ENCODE data around the gene AJAP1.

The AJAP1 gene

GRCh38 chr1:4797429-4797828 lies 143.0 kb downstream of the AJAP1 start:
- no peak overlapping the region for H3K4me3 ChIP-seq (ENCODE audit: low read depth, low read length)
- no peak for DNase-seq (ENCODE audit: low read depth)
- TF ChIP-seq CTCF (IDR thresholded peaks at IDR 0.05; ENCODE audit: insufficient read depth, low read depth, low read length, missing control alignments), result no peak

DNA sequence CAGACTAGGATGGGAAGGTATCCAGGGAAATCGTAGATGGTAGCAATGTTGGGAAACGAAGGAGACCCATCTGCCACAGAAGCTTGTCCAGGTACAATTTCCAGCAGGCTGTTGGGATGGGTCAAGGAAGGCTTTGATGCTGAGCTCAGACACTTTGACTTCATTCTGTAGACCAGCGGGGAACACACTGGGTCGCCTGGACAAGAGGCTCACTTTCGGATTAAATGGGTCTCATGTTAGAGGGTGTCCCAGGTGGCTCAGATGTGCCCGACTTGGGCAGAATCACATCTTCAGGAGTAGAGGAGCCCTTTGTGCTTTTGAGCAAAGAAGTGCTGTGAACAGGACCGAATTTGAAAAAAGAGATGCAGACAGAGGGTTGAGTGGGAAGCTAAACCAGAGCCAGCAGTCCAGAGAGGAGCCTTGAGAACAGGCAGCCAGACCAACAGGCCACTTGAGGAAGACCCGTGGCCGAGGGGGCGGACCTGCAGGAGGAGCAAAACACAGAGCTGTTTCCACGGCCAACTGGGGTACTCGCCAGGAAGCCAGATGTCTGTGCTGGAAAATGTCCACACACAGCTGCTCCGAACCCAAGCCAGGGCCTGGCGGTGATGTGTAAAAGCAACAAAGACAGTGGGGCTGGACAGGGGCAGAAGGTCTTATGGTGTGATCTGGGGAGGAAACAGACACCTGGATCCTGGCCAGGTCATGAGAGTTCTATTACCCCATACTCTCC lies 146.9 kb downstream of the AJAP1 start:
- DNase-seq (ENCODE audit: low read depth), result no peak
- TF ChIP-seq CTCF (IDR thresholded peaks at IDR 0.05; ENCODE audit: insufficient read depth, low read depth, low read length, missing control alignments), result no peak
- no peak overlapping the region for H3K4me3 ChIP-seq (ENCODE audit: low read depth, low read length)

DNA sequence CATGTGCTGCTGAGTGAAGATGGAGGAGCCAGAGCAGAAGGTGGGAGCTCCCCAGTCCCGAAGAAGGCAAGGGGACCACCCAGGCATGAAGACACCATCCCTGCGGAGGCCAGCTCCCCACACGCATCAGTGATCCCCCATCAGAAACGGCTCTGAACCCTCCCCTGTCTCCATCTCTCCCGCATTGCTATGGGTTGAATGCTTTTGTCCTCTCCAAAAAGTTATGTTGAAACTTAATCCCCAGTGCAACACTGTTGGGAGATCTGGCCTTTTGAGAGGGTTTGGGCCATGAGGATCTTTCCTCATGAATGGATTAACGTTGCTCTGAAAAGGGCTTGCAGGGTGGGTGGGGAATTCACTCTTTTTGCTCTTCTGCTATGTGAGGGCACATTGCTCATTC lies 147.6 kb downstream of the AJAP1 start:
- TF ChIP-seq CTCF (IDR thresholded peaks at IDR 0.05; ENCODE audit: insufficient read depth, low read depth, low read length, missing control alignments), result no peak
- no peak for DNase-seq (ENCODE audit: low read depth)
- H3K4me3 ChIP-seq (ENCODE audit: low read depth, low read length), result no peak overlapping the region

- no peak for DNase-seq (ENCODE audit: low read depth)
- TF ChIP-seq CTCF (IDR thresholded peaks at IDR 0.05; ENCODE audit: insufficient read depth, low read depth, low read length, missing control alignments), result no peak
Observed at GRCh38 chr1:4803335-4803734, 148.9 kb downstream of the AJAP1 start.

DNA sequence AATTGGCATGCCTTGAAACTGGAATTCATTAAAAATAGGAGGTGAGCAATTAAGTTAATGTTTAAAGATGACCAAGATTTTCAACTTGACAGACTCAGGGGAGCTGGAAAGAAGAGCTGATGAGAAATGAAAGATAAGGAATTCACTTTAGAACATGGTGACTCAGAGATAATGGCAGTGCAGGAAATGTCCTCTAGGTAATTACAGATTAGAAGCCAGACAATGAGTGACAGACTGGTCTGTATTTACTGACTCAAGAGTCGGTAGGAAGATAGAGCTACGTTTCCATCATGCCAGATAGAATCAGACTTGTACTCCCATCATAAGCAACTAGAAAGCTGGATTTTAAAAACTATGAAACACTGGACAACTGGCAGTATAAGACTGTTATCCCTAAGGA lies 151.6 kb downstream of the AJAP1 start:
- TF ChIP-seq CTCF (IDR thresholded peaks at IDR 0.05; ENCODE audit: insufficient read depth, low read depth, low read length, missing control alignments), result no peak
- no peak for DNase-seq (ENCODE audit: low read depth)
- no peak overlapping the region for H3K4me3 ChIP-seq (ENCODE audit: low read depth, low read length)

More at GRCh38 chr1:4803335-4803734, 148.9 kb downstream of the AJAP1 start:
- no peak overlapping the region for H3K4me3 ChIP-seq (ENCODE audit: low read depth, low read length)

GRCh38 chr1:4820543-4820942 lies 166.1 kb downstream of the AJAP1 start:
- DNase-seq (ENCODE audit: low read depth), result no peak
- TF ChIP-seq CTCF (IDR thresholded peaks at IDR 0.05; ENCODE audit: insufficient read depth, low read depth, low read length, missing control alignments), result no peak
- H3K4me3 ChIP-seq (ENCODE audit: low read depth, low read length), result no peak overlapping the region

Measured in GM12865 (cell line).